Measurements from ENCODE around the gene IQCK.

GRCh38 chr16:19817122-19817521, 99.1 kb downstream of the IQCK start:
- TF ChIP-seq, protein P1, sequence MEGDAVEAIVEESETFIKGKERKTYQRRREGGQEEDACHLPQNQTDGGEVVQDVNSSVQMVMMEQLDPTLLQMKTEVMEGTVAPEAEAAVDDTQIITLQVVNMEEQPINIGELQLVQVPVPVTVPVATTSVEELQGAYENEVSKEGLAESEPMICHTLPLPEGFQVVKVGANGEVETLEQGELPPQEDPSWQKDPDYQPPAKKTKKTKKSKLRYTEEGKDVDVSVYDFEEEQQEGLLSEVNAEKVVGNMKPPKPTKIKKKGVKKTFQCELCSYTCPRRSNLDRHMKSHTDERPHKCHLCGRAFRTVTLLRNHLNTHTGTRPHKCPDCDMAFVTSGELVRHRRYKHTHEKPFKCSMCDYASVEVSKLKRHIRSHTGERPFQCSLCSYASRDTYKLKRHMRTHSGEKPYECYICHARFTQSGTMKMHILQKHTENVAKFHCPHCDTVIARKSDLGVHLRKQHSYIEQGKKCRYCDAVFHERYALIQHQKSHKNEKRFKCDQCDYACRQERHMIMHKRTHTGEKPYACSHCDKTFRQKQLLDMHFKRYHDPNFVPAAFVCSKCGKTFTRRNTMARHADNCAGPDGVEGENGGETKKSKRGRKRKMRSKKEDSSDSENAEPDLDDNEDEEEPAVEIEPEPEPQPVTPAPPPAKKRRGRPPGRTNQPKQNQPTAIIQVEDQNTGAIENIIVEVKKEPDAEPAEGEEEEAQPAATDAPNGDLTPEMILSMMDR (IDR thresholded peaks at IDR 0.05 in 8 of 11, conservative IDR thresholded peaks at IDR 0.05 in 3 of 11) = no peak
- TF ChIP-seq POLR2A (IDR thresholded peaks at IDR 0.05) (no peak), POLR2AphosphoS5 (IDR thresholded peaks at IDR 0.05) (no peak)
